CD4-positive, alpha-beta T cell treated with Interleukin-15 for 1 hour (primary cell): ENCODE data around the gene NCBP3.
"Not testable (repeated sequence)": the region's sequence is repeated elsewhere in the genome, so short reads cannot be mapped to it uniquely, and the experiment has no call there.

Experiments used
- DNase-seq: peaks from one replicate; pipeline ENCODE4 v3.0.0-alpha.2; 2020

NCBP3 gene

DNA sequence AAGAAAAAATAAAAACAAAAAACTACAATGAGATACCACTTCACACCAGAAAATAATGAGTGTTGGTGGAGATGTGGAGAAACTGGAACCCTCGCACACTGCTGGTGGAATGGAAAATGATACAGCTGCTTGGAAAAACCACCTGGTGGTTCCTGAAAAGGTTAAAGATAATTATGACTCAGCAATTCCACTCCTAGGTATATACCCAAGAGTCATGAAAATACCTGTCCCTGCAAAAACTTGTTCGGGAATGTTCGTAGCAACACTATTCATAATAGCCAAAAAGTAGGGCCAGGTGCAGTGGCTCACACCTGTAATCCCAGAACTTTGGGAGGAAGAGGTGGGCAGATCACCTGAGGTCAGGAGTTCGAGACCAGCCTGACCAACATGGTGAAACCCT, 36.9 kb downstream of the NCBP3 start:
- DNase-seq: no peak

DNA sequence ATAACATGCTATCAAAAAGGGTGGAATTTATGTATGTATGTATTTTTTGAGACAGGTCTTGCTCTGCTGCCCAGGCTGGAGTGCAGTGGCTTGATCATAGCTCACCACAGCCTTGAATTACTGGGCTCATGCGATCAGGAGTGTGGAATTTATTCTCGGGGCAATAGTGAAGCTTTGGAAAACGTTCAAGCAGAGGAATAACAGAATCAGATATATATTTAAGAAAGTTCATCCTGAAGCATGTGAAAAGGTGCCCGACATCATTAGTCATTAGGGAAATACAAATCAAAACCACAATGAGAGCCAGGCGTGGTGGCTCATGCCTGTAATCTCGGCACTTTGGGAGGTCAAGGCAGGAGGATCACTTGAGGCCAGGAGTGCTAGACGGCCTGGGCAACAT, 37.3 kb downstream of the NCBP3 start:
- no peak for DNase-seq

DNA sequence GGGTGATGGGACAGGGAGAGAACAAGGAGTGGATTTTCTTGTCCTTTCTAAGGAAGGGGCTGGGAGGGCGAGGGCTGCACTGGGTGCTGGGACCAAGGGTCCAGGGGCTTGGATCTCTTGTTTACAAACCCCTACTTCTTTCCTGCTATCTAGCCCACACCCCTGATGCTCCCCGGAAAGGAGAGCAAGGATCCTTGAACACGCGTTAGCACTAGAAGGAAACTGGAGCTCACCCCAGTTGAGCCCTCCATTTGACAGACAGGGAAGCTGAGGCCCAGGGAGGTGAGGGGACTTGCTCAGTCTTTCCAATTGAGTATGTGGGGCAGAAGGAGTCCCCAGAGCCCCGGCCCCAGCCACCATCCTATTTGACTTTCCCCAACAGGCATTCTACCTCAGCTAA, 40.5 kb downstream of the NCBP3 start:
- no peak for DNase-seq

DNA sequence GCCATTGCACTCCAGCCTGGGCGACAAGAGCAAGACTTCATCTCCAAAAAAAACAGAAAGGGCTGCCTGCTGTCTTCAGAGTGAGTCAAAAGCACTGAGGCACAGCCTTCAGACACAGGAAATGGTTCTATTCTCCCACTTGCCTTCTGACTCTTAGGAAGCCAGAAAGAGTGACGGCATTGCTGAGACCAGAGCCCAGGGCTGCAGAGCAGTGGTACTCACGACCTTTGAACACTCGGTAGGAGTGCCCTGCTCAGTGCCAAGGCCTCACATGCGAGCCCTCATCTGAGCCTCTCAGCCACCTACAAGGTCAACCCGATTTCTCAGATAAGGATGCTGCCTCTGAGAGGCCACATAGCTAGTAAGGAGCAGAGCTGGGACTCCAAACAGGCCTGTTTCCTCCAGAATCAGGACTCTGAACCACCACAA, 41.5 kb downstream of the NCBP3 start:
- DNase-seq: no peak

DNA sequence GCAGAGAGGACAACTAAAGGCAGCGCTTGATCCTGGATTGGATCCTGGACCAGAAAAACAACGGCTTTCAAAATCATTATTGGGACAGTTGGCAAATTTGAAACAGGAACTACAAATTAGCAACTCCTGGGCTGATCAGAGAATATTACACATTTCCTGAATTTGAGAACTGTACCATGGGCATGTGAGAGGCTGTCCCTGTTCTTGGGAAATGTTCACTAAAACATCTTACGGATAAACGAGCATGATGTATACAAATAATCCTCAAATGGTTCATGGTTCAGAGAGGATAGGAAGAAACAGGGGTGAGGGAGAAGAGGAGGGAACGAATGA, 42.8 kb downstream of the NCBP3 start:
- no peak for DNase-seq

DNA sequence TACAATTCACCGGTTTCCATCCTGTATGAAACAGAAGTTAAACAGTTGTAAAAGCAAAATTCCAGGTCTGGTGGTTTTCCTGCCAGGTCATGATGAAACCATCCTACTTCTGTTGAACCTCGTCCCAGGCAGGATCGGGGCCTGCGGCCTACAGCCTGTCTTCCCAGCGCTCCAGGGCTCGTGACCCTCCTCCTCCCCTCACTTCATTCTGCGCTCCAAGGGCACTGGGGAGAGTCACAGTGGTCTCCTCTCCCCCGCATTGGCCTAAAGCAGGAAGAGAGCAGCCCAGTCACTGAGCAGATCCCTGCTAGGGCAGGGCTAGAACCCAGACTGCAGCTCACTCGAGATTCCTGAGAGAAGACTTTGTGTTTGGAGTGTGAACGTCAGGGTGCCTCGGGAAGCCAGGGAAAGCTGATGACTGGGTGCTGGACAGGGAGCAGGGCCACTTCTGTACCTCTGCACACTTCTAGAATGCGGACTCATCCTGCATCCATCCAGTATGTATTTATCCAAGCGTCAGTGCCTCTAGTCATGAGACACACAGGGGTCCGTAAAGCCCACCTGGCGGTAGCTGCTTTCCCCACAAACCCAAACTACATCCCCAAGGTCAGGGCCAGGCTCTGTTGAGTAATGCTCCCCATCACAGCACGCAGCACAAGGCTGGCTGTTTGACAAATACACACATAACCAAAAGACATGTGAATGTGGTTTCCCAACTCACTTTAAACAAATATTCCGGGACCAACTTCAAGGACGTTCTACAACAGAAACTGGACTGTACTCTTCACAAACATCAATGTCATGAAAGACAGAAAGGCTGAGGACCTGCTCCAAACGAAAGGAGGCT, 43.4 kb downstream of the NCBP3 start:
- no peak for DNase-seq

DNA sequence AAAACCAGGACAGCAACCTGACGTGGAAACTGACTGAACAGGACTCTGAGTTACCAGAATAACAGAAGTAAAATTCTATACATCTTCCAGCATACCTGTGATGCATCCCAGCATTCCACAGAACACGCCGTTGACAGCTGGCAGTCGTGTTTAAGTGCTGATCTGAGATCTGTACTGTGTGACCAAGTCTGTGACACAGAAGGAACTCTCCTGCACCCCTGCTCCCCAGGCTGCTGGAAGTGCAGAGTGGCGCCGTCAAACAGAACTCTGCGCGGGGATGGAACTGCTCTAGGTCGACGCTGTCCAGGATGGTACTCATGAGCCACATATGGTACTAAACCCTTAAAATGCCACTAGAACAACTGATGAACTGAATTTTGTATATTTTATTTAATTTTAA, 44.3 kb downstream of the NCBP3 start:
- no peak for DNase-seq

DNA sequence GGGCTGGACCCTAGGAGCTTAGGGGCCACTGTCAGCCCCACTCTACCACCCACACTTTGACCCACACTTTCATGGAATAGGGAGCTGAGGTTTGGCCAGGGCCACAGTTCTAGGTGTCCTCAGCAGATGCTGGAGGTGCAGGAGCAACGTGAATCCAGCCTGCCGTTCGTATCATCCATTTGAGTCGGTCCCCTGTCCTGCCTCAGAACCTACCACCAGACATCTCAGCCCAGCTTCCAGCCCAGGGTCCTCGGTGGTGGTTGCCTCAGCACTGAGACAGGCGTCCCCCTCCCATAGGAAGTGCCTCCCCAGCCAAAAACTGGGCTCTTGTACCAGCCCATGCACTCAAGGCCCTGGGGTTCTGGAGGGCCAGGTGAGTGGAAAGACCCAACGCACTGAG, 44.7 kb downstream of the NCBP3 start:
- no peak for DNase-seq

DNA sequence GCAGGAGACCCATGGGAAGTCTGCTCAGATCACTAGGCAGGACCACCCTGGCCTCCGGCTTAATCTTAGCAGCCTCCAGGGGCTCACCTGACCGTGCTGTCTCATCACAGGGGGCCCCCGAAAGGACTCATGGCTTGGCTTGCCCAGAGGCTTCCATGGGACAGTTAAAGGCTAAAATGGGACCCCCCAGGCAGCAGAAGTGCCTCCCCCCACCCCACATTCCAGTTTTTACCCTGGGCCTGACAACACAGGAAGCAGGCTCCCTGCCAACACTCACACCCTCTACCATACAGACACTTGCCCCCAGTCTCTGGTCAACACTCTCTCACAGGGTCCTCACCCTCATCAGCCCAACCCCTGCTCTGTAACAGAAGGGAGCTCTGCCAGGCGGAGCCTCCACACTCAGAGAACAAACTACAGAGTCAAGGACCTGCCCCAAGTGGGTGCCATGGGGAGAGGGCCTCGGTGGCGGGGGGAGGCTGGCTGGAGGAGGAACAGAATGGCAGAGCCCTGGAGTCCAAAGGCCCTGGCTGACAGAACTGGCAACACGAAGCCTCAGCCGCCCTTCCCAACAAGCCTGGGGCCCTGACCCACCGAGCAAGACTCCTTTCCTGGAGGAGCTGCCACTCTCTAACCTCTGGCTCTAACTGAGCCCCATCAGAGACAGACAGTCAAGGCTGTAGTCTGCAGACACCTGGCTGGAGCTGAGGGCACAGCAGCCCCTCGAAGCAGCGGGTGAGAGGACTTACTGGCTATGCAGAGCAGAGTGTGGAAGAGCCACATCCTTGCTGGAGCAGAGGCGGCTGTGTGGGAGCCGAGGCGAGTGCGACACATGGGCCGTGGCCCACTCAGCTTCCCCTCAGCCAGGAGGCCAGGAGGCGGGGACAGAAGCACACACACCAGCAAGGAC, 45.4 kb downstream of the NCBP3 start, which contains the start of gene ITGAE:
Gene ITGAE, minus strand, starts transcription at position 827 of the 910 bp plus-strand sequence. Its CDS starts 44 bp downstream, at position 783.
- DNase-seq: no peak

DNA sequence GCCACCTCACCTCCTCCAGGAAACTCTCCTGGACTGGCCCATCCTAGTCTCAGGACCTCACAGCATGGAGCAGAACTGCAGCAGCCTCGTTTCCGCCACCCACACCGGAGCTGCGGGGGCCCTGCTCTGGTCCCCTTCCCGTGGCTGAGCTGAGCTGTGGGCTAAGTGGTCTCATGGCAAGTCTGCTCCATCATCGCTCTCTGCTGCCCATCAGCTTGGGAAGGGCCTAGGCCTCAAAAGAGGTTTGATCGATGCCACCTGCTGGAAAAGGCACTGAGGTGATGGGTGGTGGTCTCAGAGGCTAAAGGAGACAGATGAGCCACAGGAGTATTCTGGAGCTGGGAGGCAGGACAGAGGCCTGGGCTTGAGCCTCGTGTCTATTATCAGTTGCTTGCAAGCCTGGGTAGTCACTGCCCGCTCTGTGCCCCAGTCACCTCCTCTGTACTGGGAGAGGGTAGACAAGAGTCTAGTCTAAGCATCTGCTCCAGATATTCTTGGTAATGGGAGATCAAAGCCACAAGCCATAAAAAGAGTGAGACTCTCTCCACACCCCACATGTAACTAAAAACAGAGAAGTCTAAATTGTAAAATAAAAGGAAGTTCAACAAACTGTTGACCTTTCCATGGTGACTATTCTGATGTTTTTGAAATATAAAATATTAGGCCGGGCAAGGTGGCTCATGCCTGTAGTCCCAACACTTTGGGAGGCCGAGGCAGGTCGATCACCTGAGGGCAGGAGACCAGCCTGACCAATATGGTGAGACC, 46.7 kb downstream of the NCBP3 start:
- no peak for DNase-seq

DNA sequence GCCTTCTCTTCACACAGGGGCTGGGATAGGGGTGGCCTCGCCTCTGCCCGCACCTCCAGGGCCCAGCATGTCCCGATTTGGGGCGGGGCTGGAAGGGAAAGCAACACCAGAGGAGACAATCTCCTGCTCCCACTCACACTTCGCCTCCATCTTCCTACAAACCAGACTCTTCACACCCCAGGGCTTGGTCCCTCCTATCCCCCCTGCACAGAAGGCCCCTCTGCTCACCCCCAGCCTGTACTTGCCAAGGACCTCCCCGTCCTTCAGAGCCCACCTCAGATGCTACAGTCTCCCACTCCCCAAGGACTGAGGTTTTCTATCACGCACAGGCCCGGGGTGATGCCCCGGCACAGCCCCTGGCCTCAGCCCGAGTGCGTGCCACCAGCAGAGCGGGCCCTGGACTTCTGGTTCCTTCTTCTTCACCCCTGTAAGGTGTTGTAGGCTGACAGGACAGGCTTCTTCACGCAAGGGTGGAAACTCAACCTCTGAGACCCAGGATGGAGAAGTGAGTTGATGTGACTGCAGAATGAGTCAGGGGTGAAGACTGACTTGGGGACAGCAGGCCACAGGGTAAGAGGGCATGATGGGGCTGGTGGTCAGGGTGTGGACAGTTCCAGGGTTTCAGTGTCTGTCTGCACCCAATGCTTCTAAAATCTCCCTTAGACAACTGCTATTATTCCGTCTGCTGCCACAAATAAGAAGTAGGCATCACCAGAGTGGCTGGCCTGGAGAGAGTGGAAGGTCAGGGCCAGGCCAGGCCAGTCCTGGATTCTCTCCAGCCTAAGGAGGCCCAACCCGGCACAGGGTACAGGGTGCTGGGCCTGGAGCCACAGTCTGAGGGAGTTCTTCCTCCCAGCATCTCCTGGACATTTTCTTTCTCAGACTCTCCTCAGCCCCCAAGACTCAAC, 47.5 kb downstream of the NCBP3 start:
- DNase-seq: peak; percentile 60

DNA sequence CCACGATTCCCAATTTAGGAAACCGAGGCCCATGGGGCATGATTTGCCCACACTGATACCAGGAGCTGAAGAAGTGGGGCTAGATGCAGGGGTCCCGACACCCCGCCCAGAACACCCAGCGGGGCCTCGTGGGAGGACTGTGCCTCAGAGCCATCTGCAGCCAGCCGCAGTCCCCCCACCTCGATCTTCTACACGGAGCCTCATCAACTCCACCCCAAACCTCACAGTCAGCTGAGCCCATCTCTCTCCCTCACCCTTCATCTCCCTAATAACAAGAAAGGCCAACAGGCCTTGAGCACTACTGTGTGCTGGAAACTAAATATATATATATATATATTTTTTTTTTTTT, 49.2 kb downstream of the NCBP3 start:
- no peak for DNase-seq

DNA sequence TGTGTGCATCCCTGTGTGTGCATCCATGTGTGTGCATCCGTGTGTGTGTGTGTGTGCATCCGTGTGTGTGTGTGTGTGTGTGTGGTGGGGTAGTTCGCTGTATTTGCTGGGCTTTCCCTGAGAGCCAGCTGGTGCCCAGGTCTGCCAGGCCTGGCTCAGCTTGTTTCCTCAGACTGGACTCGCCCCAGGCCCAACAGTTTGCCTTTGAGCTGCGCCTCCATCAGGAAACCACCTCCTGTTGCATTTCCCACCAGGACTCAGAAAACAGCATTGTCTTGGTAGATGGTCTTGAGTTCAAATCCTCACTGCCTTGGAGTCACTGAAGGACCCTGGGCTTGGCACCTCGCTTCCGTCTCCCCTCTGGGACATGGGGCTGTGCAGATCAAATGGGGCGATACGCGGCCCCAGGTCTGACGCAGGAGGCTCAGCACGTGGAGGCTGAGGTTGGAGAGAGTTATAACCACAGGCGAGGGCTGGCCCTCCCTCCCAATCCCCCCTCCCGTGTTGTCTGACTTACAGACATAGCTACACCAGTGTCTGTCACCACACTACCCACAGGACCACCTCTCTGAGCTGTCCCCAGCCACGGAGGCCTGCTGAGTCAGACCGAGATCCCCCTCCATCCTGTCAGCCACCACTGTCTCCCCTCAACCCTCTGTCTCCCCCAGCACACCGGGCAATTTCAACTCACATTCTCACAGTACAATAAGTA, 49.8 kb downstream of the NCBP3 start:
- DNase-seq: peak; percentile 86

DNA sequence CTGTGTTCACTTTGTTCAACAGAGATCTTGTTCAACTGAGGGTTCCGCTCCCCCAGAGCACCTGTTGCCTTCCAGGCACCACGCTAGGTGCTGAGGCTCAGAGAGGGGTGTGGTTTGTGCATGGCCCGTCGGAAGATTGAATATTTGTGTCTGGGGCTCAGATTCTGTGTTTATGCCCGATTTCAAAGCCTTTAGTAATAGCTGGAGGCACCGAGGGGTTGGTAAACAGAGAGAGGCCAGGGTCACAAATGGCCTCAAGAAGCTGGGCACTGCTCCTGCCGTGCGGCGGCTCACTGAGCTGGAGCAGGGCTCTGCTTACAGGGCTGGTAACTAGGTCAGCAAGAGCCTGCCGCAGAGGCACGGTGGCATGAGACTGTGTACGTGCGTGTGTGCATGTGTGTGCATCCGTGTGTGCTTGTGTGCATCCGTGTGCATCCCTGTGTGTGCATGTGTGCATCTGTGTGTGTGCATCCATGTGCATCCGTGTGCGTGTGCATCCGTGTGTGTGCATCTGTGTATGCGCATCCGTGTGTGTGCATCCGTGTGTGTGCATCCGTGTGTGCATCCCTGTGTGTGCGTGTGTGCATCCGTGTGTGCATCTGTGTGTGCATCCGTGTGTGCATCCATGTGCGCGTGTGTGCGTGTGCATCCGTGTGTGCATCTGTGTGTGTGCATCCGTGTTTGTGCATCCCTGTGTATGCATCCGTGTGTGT, 50.5 kb downstream of the NCBP3 start:
- DNase-seq: no peak

DNA sequence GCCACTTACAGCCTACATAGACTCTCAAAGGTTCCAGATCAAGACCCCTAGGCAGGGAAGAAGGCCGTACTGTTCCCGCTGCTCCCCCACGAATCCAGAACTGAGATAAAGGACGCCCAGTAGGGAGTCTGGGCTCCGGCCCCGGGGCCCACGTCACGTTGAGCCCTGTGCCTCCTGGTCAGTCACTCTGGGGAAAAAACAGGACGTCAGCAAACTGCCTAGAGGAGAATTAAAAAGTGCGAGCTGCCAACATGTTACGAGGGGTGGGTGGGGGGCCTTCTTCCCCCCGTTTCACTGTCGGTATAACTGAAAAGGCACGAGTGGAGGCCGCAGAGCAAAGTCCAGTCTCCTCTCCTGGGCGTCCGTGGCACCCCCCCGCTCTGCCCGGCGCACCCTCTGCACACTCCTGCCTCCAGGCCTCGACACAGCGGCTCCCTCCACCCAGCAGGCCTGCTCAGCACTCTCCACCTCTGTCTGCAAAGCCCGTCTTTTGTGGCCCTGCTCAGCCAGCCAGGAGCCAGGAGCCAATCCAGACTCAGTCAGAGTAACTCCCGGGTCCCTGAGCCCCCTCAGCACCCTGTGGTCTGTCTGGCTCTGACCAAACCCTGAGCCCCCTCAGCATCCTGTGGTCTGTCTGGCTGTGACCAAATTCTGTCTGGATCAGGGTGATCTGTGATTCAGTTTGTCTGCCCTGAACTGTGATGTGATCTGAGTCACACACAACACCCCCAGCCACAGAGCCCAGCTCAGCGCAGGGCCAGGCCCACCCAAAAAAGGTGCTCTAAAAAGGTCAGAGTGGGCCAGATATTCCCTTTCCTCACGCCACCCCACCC, 51.3 kb downstream of the NCBP3 start:
- DNase-seq: peak; percentile 68

DNA sequence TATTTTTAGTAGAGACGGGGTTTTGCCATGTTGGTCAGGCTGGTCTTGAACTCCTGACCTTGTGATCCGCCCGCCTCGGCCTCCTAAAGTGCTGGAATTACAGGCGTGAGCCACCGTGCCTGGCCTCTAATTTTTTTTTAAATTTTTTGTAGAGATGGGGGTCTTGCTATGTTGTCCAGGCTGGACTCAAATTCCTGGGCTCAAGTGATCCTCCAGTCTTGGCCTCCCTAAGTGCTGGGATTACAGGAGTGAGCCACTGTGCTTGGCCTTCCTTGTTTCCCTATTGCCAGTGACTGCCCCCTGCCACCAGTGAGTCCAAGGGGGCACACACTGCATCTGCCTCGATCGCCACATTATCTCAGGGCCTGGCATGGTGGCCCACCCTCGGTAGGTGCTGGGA, 51.9 kb downstream of the NCBP3 start:
- DNase-seq: not testable (repeated sequence)

DNA sequence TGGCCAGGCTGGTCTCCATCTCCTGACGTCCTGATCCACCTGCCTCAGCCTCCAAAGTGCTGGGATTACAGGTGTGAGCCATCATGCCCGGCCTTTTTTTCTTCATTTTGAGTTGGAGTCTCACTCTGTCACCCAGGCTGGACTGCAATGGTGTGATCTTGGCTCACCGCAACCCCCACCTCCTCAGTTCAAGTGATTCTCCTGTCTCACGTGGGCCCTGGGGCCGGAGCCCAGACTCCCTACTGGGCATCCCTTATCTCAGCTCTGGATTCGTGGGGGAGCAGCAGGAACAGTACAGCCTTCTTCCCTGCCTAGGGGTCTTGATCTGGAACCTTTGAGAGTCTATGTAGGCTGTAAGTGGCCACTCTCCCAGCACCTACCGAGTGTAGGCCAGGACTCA, 52.8 kb downstream of the NCBP3 start:
- not testable (repeated sequence) for DNase-seq

DNA sequence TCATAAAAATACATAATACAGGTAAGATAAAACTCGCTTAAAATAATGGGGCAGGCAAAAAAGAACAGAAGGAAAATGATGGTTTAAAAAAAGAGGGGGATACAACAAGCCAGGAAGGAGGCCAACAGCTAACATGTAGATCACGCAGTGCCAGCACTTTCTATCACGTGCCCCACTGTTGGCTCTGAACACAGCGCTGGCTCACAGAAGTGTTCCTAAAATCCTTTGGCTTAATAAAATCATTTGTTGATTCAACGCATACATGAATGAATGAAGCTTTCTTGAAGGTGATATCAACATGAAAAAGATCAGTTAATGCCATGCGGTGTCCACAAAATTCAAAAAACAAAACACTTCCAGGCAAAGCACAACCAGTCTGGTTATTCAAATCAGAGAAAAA, 53.6 kb downstream of the NCBP3 start:
- DNase-seq: no peak

DNA sequence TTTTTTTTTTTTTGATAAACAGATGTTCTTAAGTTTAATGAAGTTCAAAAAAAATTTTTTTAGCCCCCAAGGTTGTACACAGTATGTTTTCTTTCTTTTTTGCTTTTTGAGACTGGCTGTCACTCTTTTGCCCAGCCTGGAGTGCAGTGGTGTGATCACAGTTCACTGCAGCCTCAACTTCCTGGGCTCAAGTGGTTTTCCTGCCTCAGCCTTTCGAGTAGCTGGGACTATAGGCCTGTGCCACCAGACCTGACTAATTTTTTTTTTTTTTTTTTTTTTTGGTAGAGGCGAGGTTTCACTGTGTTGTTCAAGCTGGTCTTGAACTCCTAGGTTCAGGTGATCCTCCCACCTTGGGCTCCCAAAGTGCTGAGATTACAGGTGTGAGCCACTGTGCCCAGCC, 57.8 kb downstream of the NCBP3 start:
- DNase-seq: peak; percentile 54

DNA sequence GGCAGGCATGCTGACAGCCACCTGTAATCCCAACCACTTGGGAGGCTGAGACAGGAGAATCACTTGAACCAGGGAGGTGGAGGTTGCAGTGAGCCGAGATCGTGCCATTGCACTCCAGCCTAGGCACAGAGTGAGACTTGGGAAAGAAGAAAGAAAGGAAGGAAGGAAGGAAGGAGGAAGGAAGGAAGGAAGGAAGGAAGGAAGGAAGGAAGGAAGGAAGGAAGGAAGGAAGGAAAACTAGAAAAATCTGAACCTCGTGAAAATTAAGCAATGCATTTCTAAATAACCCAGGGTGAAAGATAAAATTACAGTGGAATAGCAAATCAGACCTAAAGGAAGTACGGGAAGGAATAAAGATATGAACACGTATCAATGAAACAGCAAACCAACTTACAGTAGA, 60.7 kb downstream of the NCBP3 start:
- DNase-seq: not testable (repeated sequence)
